SK-N-SH (cell line): Measurements from ENCODE around the gene CYREN. TPM values are rescaled to one million over a fixed set of nuclear protein-coding genes. Genes with fewer than 3 reads are reported as not detected.

Experiments
- CTCF ChIA-PET: fragments of 300-600, 350-600 bp; formaldehyde crosslinking; extraction: SDS; loops from one replicate; lab custom pipeline; 2021; lab: Yijun Ruan, JAX
- POLR2A ChIA-PET: fragments of 350-600 bp; sonication (Branson Sonifier 250); formaldehyde crosslinking; extraction: SDS; loops from one replicate; lab custom pipeline; 2020; ENCODE audit warnings: antibody characterized with exemption, inconsistent platforms; lab: Yijun Ruan, JAX
- DNase-seq: peaks from one replicate; pipeline ENCODE4 v3.0.0; 2012
- H2AFZ ChIP-seq: fragments of 200-600 bp; sonication (generic); 2 replicates; pipeline ENCODE4 v1.8.1; 2016; ENCODE audit warnings: antibody characterized with exemption, mild to moderate bottlenecking, low read depth
- H3F3A ChIP-seq: fragments of 200-600 bp; sonication (generic); replicated peaks from 2 replicates; pipeline ENCODE3; 2016; ENCODE audit warnings: antibody characterized with exemption, mild to moderate bottlenecking; ENCODE audit not compliant: insufficient read depth
- H3K27ac ChIP-seq, 2 experiments: fragments of 200-500 bp in 1 of 2; fragments of 200-600 bp in 1 of 2; sonication (Bioruptor generic) in 1 of 2; sonication (generic), shearing (Covaris generic) in 1 of 2; 2 replicates each; pipeline versions ENCODE4 v1.5.1 to v1.6.1; 2014 to 2016; ENCODE audit warnings: low read depth in 2 of 2, inconsistent platforms in 1 of 2, low read length in 1 of 2, mild to moderate bottlenecking in 1 of 2, mixed read lengths in 1 of 2
- H3K27me3 ChIP-seq: fragments of 200-600 bp; sonication (generic), shearing (Covaris generic); 2 replicates; pipeline ENCODE4 v1.6.1; 2016; ENCODE audit warnings: mixed run types; ENCODE audit not compliant: insufficient read depth
- H3K36me3 ChIP-seq, 2 experiments: fragments of 200-500 bp in 1 of 2; fragments of 200-600 bp in 1 of 2; sonication (Bioruptor generic) in 1 of 2; sonication (generic) in 1 of 2; replicated peaks in 1 of 2; 2 replicates each; pipeline versions ENCODE3 to v1.5.1; 2014 to 2016; ENCODE audit warnings: low read length in 1 of 2, mild to moderate bottlenecking in 1 of 2; ENCODE audit not compliant: insufficient read depth in 2 of 2, control insufficient read depth in 1 of 2
- H3K4me1 ChIP-seq, 2 experiments: fragments of 200-500 bp in 1 of 2; fragments of 200-600 bp in 1 of 2; sonication (Bioruptor generic) in 1 of 2; sonication (generic), shearing (Covaris generic) in 1 of 2; 2 replicates each; pipeline versions ENCODE4 v1.5.1 to v1.6.1; 2014 to 2016; ENCODE audit warnings: low read depth in 1 of 2, low read length in 1 of 2, mixed run types in 1 of 2; ENCODE audit not compliant: insufficient read depth in 2 of 2, control insufficient read depth in 1 of 2
- H3K4me2 ChIP-seq: fragments of 200-600 bp; sonication (generic), shearing (Covaris generic); 2 replicates; pipeline ENCODE4 v1.6.1; 2017; ENCODE audit warnings: mixed run types
- H3K4me3 ChIP-seq, 2 experiments: fragments of 200-500 bp in 1 of 2; fragments of 200-600 bp in 1 of 2; sonication (Bioruptor generic) in 1 of 2; sonication (generic), shearing (Covaris generic) in 1 of 2; 2 replicates each; pipeline versions ENCODE4 v1.5.1 to v1.8.1; 2014 to 2016; ENCODE audit warnings: low read depth in 2 of 2, inconsistent platforms in 1 of 2, low read length in 1 of 2, mild to moderate bottlenecking in 1 of 2, mixed read lengths in 1 of 2, moderate library complexity in 1 of 2
- H3K79me2 ChIP-seq: fragments of 200-600 bp; sonication (generic); 2 replicates; pipeline ENCODE4 v1.8.1; 2017; ENCODE audit warnings: mild to moderate bottlenecking; ENCODE audit not compliant: insufficient read depth
- H3K9ac ChIP-seq: fragments of 200-600 bp; sonication (generic); 2 replicates; pipeline ENCODE4 v1.6.1; 2017; ENCODE audit warnings: mixed run types
- H3K9me2 ChIP-seq: fragments of 200-600 bp; sonication (generic); 2 replicates; pipeline ENCODE4 v1.6.1; 2017; ENCODE audit warnings: mixed run types
- H3K9me3 ChIP-seq: fragments of 200-600 bp; sonication (generic); 2 replicates; pipeline ENCODE4 v1.6.1; 2017; ENCODE audit warnings: mixed run types, mild to moderate bottlenecking, moderate library complexity
- H4K20me1 ChIP-seq: fragments of 200-600 bp; sonication (generic); 2 replicates; pipeline ENCODE4 v1.6.1; 2017; ENCODE audit warnings: mild to moderate bottlenecking, mixed run types; ENCODE audit not compliant: insufficient read depth
- ELF1 ChIP-seq: IDR thresholded peaks from 2 replicates; pipeline ENCODE4 v1.4.0; 2012
- EZH2phosphoT487 ChIP-seq: fragments of 200-600 bp; sonication (generic); IDR thresholded peaks from 2 replicates; pipeline ENCODE4 v1.6.1; 2017; ENCODE audit warnings: low read depth, mixed run types, mild to moderate bottlenecking, antibody characterized with exemption, moderate library complexity, borderline replicate concordance
- FOSL2 ChIP-seq: IDR thresholded peaks from 2 replicates; pipeline ENCODE4 v1.4.0; 2012; ENCODE audit warnings: low read depth, mild to moderate bottlenecking, moderate library complexity, borderline replicate concordance
- FOXJ3 ChIP-seq: sonication (generic); formaldehyde crosslinking; IDR thresholded peaks from 2 replicates; pipeline ENCODE4 v1.5.1; 2020; ENCODE audit warnings: mild to moderate bottlenecking, missing genetic modification reagents
- GABPA ChIP-seq: IDR thresholded peaks from 2 replicates; pipeline ENCODE4 v1.4.0; 2012; ENCODE audit warnings: low read depth, mild to moderate bottlenecking
- GATA2 ChIP-seq: sonication (generic); formaldehyde crosslinking; IDR thresholded peaks from 2 replicates; pipeline ENCODE4 v1.5.0; 2020; ENCODE audit warnings: mild to moderate bottlenecking, missing genetic modification reagents
- IRF3 ChIP-seq: fragments of 150-350 bp; IDR thresholded peaks from 2 replicates; pipeline ENCODE4 v1.6.1; 2016; ENCODE audit warnings: mild to moderate bottlenecking, low read depth, low read length
- JUND ChIP-seq: IDR thresholded peaks from 2 replicates; pipeline ENCODE4 v1.4.0; 2012
- MEF2A ChIP-seq: IDR thresholded peaks from 2 replicates; pipeline ENCODE4 v1.4.0; 2012; ENCODE audit warnings: low read depth, borderline replicate concordance
- MXI1 ChIP-seq: IDR thresholded peaks from 2 replicates; pipeline ENCODE4 v1.6.1; 2012; ENCODE audit warnings: mild to moderate bottlenecking, low read depth, low read length, improper control_type of control experiment
- NFIC ChIP-seq: IDR thresholded peaks from 2 replicates; pipeline ENCODE4 v1.4.0; 2012; ENCODE audit warnings: borderline replicate concordance
- NRF1 ChIP-seq: IDR thresholded peaks from 2 replicates; pipeline ENCODE4 v1.6.1; 2012; ENCODE audit warnings: low read depth, mild to moderate bottlenecking, low read length
- PBX3 ChIP-seq: IDR thresholded peaks from 2 replicates; pipeline ENCODE4; 2012
- POLR2AphosphoS5 ChIP-seq: IDR thresholded peaks from 2 replicates; pipeline ENCODE4 v1.6.1; 2012; ENCODE audit warnings: low read depth, low read length
- RAD21 ChIP-seq: IDR thresholded peaks from 2 replicates; pipeline ENCODE4 v1.6.1; 2012; ENCODE audit warnings: mild to moderate bottlenecking, low read length
- RCOR1 ChIP-seq: fragments of 150-350 bp; IDR thresholded peaks from 2 replicates; pipeline ENCODE4 v1.6.1; 2017; ENCODE audit warnings: antibody characterized with exemption, low read length
- RFX5 ChIP-seq: IDR thresholded peaks from 2 replicates; pipeline ENCODE4 v1.6.1; 2012; ENCODE audit warnings: mild to moderate bottlenecking, improper control_type of control experiment, low read length
- SMC3 ChIP-seq: IDR thresholded peaks from 2 replicates; pipeline ENCODE4 v1.6.1; 2012; ENCODE audit warnings: low read depth, low read length, improper control_type of control experiment
- TAF1 ChIP-seq: IDR thresholded peaks from 2 replicates; pipeline ENCODE4 v1.6.1; 2012; ENCODE audit warnings: low read depth, mild to moderate bottlenecking, low read length, moderate library complexity, borderline replicate concordance
- TCF12 ChIP-seq: IDR thresholded peaks from 2 replicates; pipeline ENCODE4 v1.4.0; 2012
- TEAD4 ChIP-seq: IDR thresholded peaks from 2 replicates; pipeline ENCODE4 v1.4.0; 2012; ENCODE audit warnings: mild to moderate bottlenecking, borderline replicate concordance; ENCODE audit not compliant: insufficient read depth
- YY1 ChIP-seq: IDR thresholded peaks from 2 replicates; pipeline ENCODE4 v1.4.0; 2012; ENCODE audit warnings: low read depth, mild to moderate bottlenecking
- WGBS: methylation state at CpG from one replicate; pipeline ENCODE4 v1.1.6; 2017; ENCODE audit warnings: low lambda C conversion rate; 5-methylcytosine and 5-hydroxymethylcytosine counted together
- polyA plus RNA-seq, 3 experiments: library from polyadenylated mRNA; depleted of rRNA; stranded (reverse); fragments of >200 nt; gene quantifications; 2 replicates each; pipeline ENCODE4 v1.2.3, GENCODE V29; 2012
- TF ChIP-seq, protein P1 (sequence below): fragments of 200-600 bp; sonication (generic); IDR thresholded peaks from 2 replicates; pipeline ENCODE4 v1.6.1; 2017; ENCODE audit warnings: antibody characterized with exemption, mild to moderate bottlenecking, moderate library complexity

Gene CYREN
- polyA plus RNA-seq, 1 of the 3 experiments (the other 2 are of a cell fraction) = 53.4 TPM

- Histone ChIP-seq H3K9me2 (no peaks in the 10 kb centered on the region), H3K36me3 (peaks cover 0 to 41% of the 10 kb centered on the region in 2 experiments), H3K9me3 (no peaks in the 10 kb centered on the region), H3K79me2 (no peaks in the 10 kb centered on the region), H3K4me2 (no peak overlapping the region), H2AFZ (no peak overlapping the region), H3K27ac (no peak overlapping the region), H3K9ac (no peak overlapping the region), H3K4me3 (no peak overlapping the region), H3K4me1 (peaks cover 0 to 8% of the 10 kb centered on the region in 2 experiments; a peak in 2 of 4 replicates), H4K20me1 (no peaks in the 10 kb centered on the region), H3F3A (no peaks in the 10 kb centered on the region), H3K27me3 (no peaks in the 10 kb centered on the region)
- POLR2A ChIA-PET = no interaction called here
- DNase-seq = no peak
- CTCF ChIA-PET = interaction anchor here (0.9 to 2.3 kb wide), 2 partner anchors 13 to 26 kb away, joined by 3 to 4 read pairs; partner anchors contain the start of gene CYREN
- TF ChIP-seq JUND (no peak), YY1 (no peak), EZH2phosphoT487 (no peak), RAD21 (no peak), NRF1 (no peak), MXI1 (no peak), PBX3 (no peak), TCF12 (no peak), ELF1 (no peak), GABPA (no peak), RFX5 (no peak), POLR2AphosphoS5 (no peak), GATA2 (CRISPR knock-in tag) (no peak), RCOR1 (no peak), MEF2A (no peak), FOSL2 (no peak)
- TF ChIP-seq, protein P1, sequence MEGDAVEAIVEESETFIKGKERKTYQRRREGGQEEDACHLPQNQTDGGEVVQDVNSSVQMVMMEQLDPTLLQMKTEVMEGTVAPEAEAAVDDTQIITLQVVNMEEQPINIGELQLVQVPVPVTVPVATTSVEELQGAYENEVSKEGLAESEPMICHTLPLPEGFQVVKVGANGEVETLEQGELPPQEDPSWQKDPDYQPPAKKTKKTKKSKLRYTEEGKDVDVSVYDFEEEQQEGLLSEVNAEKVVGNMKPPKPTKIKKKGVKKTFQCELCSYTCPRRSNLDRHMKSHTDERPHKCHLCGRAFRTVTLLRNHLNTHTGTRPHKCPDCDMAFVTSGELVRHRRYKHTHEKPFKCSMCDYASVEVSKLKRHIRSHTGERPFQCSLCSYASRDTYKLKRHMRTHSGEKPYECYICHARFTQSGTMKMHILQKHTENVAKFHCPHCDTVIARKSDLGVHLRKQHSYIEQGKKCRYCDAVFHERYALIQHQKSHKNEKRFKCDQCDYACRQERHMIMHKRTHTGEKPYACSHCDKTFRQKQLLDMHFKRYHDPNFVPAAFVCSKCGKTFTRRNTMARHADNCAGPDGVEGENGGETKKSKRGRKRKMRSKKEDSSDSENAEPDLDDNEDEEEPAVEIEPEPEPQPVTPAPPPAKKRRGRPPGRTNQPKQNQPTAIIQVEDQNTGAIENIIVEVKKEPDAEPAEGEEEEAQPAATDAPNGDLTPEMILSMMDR = no peak
- WGBS = 92% methylated on average over 13 of the region's 14 CpGs
Observed at GRCh38 chr7:135195968-135196629, 25.6 kb upstream of the CYREN start.

DNA sequence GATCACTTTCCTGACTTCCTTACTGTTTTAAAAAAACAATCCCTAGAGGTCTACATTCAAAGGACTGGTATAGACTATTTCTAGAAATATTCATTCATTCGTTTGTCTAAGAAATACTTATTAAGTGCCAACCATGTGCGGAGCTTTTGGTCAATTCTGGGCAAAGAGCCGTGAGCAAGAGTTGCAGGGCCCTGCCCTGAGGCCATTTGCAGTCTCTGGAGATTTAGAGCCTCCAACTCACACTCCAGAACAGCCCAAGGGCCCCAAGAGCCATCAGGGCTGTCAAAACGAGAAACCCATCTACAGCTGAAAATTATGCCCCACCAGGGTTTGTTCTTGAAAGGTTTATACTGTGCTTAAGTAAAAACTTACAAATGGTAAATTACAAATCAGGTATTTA, 24.6 kb upstream of the CYREN start:
- no peaks in the 10 kb centered on the region for H3K79me2 ChIP-seq
- ChIA-PET CTCF (no interaction called here), POLR2A (no interaction called here)
- no peaks in the 10 kb centered on the region for H3K9me3 ChIP-seq
- no peak overlapping the region for H3K9ac ChIP-seq
- H3F3A ChIP-seq = no peaks in the 10 kb centered on the region
- H3K36me3 ChIP-seq = peaks cover 0 to 31% of the 10 kb centered on the region in 2 experiments
- H2AFZ ChIP-seq = no peak overlapping the region
- no peak overlapping the region for H3K4me3 ChIP-seq
- H3K4me1 ChIP-seq = peaks cover 0 to under 1% of the 10 kb centered on the region in 2 experiments; a peak in 1 of 4 replicates
- no peaks in the 10 kb centered on the region for H3K27me3 ChIP-seq
- H4K20me1 ChIP-seq = no peaks in the 10 kb centered on the region
- no peaks in the 10 kb centered on the region for H3K9me2 ChIP-seq
- no peak for DNase-seq
- H3K4me2 ChIP-seq = no peak overlapping the region
- no peak overlapping the region for H3K27ac ChIP-seq
- 85% methylated on average over 4 of the region's 4 CpGs for WGBS
- TF ChIP-seq JUND (no peak), PBX3 (no peak), NFIC (no peak), ELF1 (no peak), TCF12 (no peak), SMC3 (no peak), GABPA (no peak), YY1 (no peak), FOSL2 (no peak), TAF1 (no peak), IRF3 (no peak), FOXJ3 (CRISPR knock-in tag) (no peak), TEAD4 (no peak), MXI1 (no peak), POLR2AphosphoS5 (no peak), GATA2 (CRISPR knock-in tag) (no peak), RAD21 (no peak)
